ENCODE data around the gene C1orf53. TPM values are rescaled to one million over a fixed set of nuclear protein-coding genes. Genes with fewer than 3 reads are reported as not detected.

The C1orf53 gene
- total RNA-seq, 2 experiments from 2014 or later, result not detected

DNA sequence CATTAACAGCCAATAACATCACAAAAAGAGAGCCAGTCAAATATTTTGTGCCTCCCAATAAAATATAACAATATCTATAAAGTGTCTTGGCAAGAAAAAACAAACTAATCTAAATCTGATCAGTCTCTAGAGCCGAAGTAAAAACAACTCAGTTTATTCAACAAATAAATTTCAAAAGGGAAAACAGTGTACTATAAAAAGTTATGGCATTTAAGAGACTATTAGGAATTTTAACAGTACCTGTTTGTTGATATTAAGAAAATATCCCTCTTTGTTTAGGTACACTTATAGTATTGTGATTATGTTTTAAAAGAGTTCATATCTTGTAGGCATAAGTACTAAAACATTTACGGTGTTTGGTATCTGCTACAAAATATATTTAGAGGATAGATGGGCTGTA lies 36.6 kb upstream of the C1orf53 start:
- no peak for DNase-seq
- H3K27ac ChIP-seq (ENCODE audit: low read depth in 1 of 2, low read length in 2 of 2), result no peak overlapping the region
- no peak overlapping the region for H3K4me3 Mint-ChIP-seq
- no peaks in the 10 kb centered on the region for H3K27me3 ChIP-seq (ENCODE audit: control insufficient read depth in 1 of 2, insufficient read depth in 2 of 2, low read length in 2 of 2)
- H3K9me3 ChIP-seq (ENCODE audit: control insufficient read depth in 1 of 2, insufficient read depth in 1 of 2, low read length in 2 of 2), result no peaks in the 10 kb centered on the region
- intact Hi-C loops (cut with DNase I, micrococcal nuclease), result loop anchor here (5.0 to 10.0 kb wide), 2 partner anchors 171 to 601 kb away; no protein-coding TSS in a partner anchor
- H3K9me3 Mint-ChIP-seq, result no peaks in the 10 kb centered on the region
- no peaks in the 10 kb centered on the region for H3K4me1 Mint-ChIP-seq (ENCODE audit: low read depth)
- H3K36me3 Mint-ChIP-seq (ENCODE audit: low read depth), result no peaks in the 10 kb centered on the region
- no peak overlapping the region for H3K4me3 ChIP-seq (ENCODE audit: low read length)
- ATAC-seq (ENCODE audit: poor library complexity), result no peak
- no peaks in the 10 kb centered on the region for H3K4me1 ChIP-seq (ENCODE audit: insufficient read depth, low read length)
- H3K27me3 Mint-ChIP-seq, result no peaks in the 10 kb centered on the region
- H3K27ac Mint-ChIP-seq, result no peak overlapping the region
- H3K36me3 ChIP-seq (ENCODE audit: insufficient read depth, low read length), result no peaks in the 10 kb centered on the region
- ChIA-PET CTCF (no interaction called here), POLR2A (no interaction called here)
- TF ChIP-seq, protein P1, sequence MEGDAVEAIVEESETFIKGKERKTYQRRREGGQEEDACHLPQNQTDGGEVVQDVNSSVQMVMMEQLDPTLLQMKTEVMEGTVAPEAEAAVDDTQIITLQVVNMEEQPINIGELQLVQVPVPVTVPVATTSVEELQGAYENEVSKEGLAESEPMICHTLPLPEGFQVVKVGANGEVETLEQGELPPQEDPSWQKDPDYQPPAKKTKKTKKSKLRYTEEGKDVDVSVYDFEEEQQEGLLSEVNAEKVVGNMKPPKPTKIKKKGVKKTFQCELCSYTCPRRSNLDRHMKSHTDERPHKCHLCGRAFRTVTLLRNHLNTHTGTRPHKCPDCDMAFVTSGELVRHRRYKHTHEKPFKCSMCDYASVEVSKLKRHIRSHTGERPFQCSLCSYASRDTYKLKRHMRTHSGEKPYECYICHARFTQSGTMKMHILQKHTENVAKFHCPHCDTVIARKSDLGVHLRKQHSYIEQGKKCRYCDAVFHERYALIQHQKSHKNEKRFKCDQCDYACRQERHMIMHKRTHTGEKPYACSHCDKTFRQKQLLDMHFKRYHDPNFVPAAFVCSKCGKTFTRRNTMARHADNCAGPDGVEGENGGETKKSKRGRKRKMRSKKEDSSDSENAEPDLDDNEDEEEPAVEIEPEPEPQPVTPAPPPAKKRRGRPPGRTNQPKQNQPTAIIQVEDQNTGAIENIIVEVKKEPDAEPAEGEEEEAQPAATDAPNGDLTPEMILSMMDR (IDR thresholded peaks at IDR 0.05), result no peak

DNA sequence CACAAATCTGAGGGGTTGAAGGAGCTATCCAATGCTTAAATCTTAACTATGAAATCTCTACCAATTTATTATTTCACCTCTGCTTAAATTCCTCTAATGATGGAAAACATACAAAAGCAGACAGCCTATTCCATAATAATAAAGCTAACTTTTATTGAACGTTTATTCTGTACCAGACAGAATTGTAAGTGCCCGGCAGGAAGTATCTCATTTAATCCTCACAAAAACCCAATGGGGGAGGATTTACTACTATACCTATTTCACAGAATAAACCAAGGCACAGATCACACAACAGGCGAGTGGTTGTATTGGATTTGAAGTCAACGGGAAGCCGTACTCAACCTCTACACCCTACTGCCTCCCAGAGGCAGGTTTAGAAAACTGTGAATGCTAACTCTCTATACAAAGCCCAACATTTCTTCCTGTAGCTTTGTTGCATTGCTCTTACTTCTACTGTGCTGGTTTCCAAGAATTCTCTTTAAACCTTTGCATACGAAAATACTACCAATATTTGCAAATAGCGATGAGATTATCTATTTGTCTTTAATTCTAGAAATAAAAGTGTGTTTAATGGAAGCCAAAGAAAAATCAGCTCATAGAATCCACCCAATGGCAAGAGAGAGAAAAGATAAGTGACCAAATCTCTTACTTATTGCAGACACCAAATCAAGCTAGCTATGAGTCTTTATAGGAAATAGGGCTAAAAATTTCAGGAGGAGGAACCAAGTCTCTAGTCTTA lies 33.5 kb upstream of the C1orf53 start:
- Histone ChIP-seq H3K9me3 (ENCODE audit: control insufficient read depth in 1 of 2, insufficient read depth in 1 of 2, low read length in 2 of 2) (no peaks in the 10 kb centered on the region), H3K27ac (ENCODE audit: low read depth in 1 of 2, low read length in 2 of 2) (no peak overlapping the region), H3K4me3 (ENCODE audit: low read length) (no peak overlapping the region), H3K27me3 (ENCODE audit: control insufficient read depth in 1 of 2, insufficient read depth in 2 of 2, low read length in 2 of 2) (no peaks in the 10 kb centered on the region), H3K4me1 (ENCODE audit: insufficient read depth, low read length) (no peaks in the 10 kb centered on the region), H3K36me3 (ENCODE audit: insufficient read depth, low read length) (no peaks in the 10 kb centered on the region)
- no peaks in the 10 kb centered on the region for H3K9me3 Mint-ChIP-seq
- H3K36me3 Mint-ChIP-seq (ENCODE audit: low read depth), result no peaks in the 10 kb centered on the region
- no peak overlapping the region for H3K4me3 Mint-ChIP-seq
- TF ChIP-seq, protein P1 (IDR thresholded peaks at IDR 0.05), result peak; percentile 67
- H3K27ac Mint-ChIP-seq, result no peak overlapping the region
- POLR2A ChIA-PET, result interaction anchor here (0.7 to 1.3 kb wide), 3 partner anchors 164 to 342 kb away, joined by 3 read pairs; no protein-coding TSS in a partner anchor
- intact Hi-C loops (cut with DNase I, micrococcal nuclease), result loop anchor here (1.0 to 10.0 kb wide), 7 partner anchors 174 to 598 kb away; no protein-coding TSS in a partner anchor
- DNase-seq, result peak in 11 of 14 experiments; percentile 2 to 76 (median 25)
- no peaks in the 10 kb centered on the region for H3K4me1 Mint-ChIP-seq (ENCODE audit: low read depth)
- H3K27me3 Mint-ChIP-seq, result peaks cover 4% of the 10 kb centered on the region
- peak; percentile 89 for ATAC-seq (ENCODE audit: poor library complexity)
- CTCF ChIA-PET, result interaction anchor here (0.6 to 3.6 kb wide), 14 partner anchors 9 to 1142 kb away, joined by 3 to 22 read pairs (median 3); no protein-coding TSS in a partner anchor

DNA sequence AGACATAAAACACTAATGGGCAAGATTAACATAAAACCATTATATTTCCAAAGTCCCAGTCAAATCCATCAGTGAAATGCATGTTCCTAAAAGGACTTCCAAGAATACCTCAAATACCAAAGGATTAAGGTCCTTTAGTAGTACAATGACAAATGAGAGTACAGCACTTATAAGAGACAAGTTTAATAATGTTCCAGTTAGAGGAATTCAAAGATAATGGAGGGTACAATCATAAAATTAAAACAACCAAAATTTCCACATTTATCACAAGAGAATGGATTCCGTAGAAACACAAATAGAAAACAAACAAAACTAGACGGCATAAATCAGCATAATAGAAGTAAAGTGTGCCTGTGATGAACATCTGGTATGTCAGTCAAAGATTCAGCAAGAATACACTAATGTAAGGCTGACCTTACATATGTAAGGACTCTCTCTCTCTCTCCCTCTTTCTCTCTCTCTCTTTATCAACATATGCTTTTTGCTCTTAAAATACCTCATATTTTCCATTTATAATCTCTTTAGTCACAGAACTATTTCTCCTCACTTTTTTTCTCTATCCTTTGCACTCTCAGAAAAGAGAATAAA lies 32.8 kb upstream of the C1orf53 start:
- Mint-ChIP-seq H3K9me3 (no peaks in the 10 kb centered on the region), H3K27ac (no peak overlapping the region), H3K4me1 (ENCODE audit: low read depth) (no peaks in the 10 kb centered on the region), H3K27me3 (peaks cover 4% of the 10 kb centered on the region), H3K4me3 (no peak overlapping the region), H3K36me3 (ENCODE audit: low read depth) (no peaks in the 10 kb centered on the region)
- H3K9me3 ChIP-seq (ENCODE audit: control insufficient read depth in 1 of 2, insufficient read depth in 1 of 2, low read length in 2 of 2), result no peaks in the 10 kb centered on the region
- no peaks in the 10 kb centered on the region for H3K4me1 ChIP-seq (ENCODE audit: insufficient read depth, low read length)
- ChIA-PET POLR2A (interaction anchor here (1.3 kb wide), 1 partner anchor 343 kb away, joined by 3 read pairs; no protein-coding TSS in a partner anchor), CTCF (interaction anchor here (0.6 to 3.6 kb wide), 14 partner anchors 10 to 1141 kb away, joined by 3 to 22 read pairs (median 3); no protein-coding TSS in a partner anchor)
- H3K27me3 ChIP-seq (ENCODE audit: control insufficient read depth in 1 of 2, insufficient read depth in 2 of 2, low read length in 2 of 2), result no peaks in the 10 kb centered on the region
- H3K4me3 ChIP-seq (ENCODE audit: low read length), result no peak overlapping the region
- ATAC-seq (ENCODE audit: poor library complexity) (no peak), DNase-seq (no peak)
- TF ChIP-seq, protein P1 (IDR thresholded peaks at IDR 0.05), result no peak
- no peaks in the 10 kb centered on the region for H3K36me3 ChIP-seq (ENCODE audit: insufficient read depth, low read length)
- H3K27ac ChIP-seq (ENCODE audit: low read depth in 1 of 2, low read length in 2 of 2), result no peak overlapping the region
- intact Hi-C loops (cut with DNase I, micrococcal nuclease), result loop anchor here (1.0 to 10.0 kb wide), 8 partner anchors 53 to 598 kb away; no protein-coding TSS in a partner anchor

Data from CD4-positive, alpha-beta T cell (primary cell).